Panc1 (cell line): ENCODE data around the gene HES3. TPM values are rescaled to one million over a fixed set of nuclear protein-coding genes. Genes with fewer than 3 reads are reported as not detected.

Source experiments
- ATAC-seq: fragments of 200-7000 bp; cut with Tn5 transposase; 2 replicates; pipeline ENCODE4 v1.9.1; 2020; ENCODE audit warnings: mild to moderate bottlenecking, moderate library complexity
- BruUV-seq: library from RNA; stranded (reverse); fragments of 400-500 nt; replicated peaks from 2 replicates; lab custom pipeline; 2021; lab: Mats Ljungman, UMichigan
- CTCF ChIA-PET: fragments of 300-600 bp; sonication (Branson Sonifier 250); formaldehyde crosslinking; loops from one replicate; lab custom pipeline; 2022; ENCODE audit warnings: antibody characterized with exemption; lab: Charles Lee
- POLR2A ChIA-PET: fragments of 300-600 bp; sonication (Branson Sonifier 250); formaldehyde crosslinking; loops from one replicate; lab custom pipeline; 2022; ENCODE audit warnings: antibody characterized with exemption; lab: Charles Lee
- DNase-seq: peaks from one replicate; pipeline ENCODE4 v3.0.0-alpha.2; 2010; ENCODE audit warnings: low read depth, low spot score
- H3K27ac ChIP-seq: 2 replicates; pipeline ENCODE4 v1.5.1; 2011; ENCODE audit warnings: mild to moderate bottlenecking, low read length, inconsistent platforms
- H3K27me3 ChIP-seq: fragments of 200-500 bp; sonication (Bioruptor generic); 2 replicates; pipeline ENCODE4 v1.6.0; 2014; ENCODE audit warnings: low read length, inconsistent platforms; ENCODE audit not compliant: control insufficient read depth, insufficient read depth
- H3K36me3 ChIP-seq: fragments of 200-500 bp; sonication (Bioruptor generic); 2 replicates; pipeline ENCODE4 v1.5.1; 2014; ENCODE audit warnings: inconsistent platforms, mild to moderate bottlenecking, low read length, moderate library complexity; ENCODE audit not compliant: control insufficient read depth, insufficient read depth
- H3K4me1 ChIP-seq: 2 replicates; pipeline ENCODE4 v1.5.1; 2011; ENCODE audit warnings: inconsistent platforms, mild to moderate bottlenecking, low read length, moderate library complexity; ENCODE audit not compliant: control insufficient read depth, insufficient read depth
- H3K4me3 ChIP-seq, 2 experiments: 2 replicates each; pipeline ENCODE4 v1.5.1; 2011 to 2012; ENCODE audit warnings: low read depth in 2 of 2, low read length in 2 of 2, mild to moderate bottlenecking in 2 of 2, inconsistent platforms in 1 of 2, moderate library complexity in 1 of 2
- H3K9me3 ChIP-seq: fragments of 200-500 bp; sonication (Bioruptor generic); 2 replicates; pipeline ENCODE4 v1.5.1; 2014; ENCODE audit warnings: low read depth, mild to moderate bottlenecking, inconsistent platforms, low read length, moderate library complexity; ENCODE audit not compliant: control insufficient read depth, insufficient read depth
- CTCF ChIP-seq: fragments of 450-650 bp; IDR thresholded peaks from 2 replicates; pipeline ENCODE4 v1.5.1; 2017; ENCODE audit warnings: mild to moderate bottlenecking
- POLR2AphosphoS5 ChIP-seq: IDR thresholded peaks from 2 replicates; pipeline ENCODE4 v1.6.1; 2012; ENCODE audit warnings: mild to moderate bottlenecking, low read depth, low read length, moderate library complexity
- REST ChIP-seq, 2 experiments: IDR thresholded peaks; 2 replicates each; pipeline ENCODE4 v1.6.1; 2011 to 2012; ENCODE audit warnings: low read depth in 2 of 2, control low read depth in 1 of 2, low read length in 1 of 2, mild to moderate bottlenecking in 1 of 2, moderate library complexity in 1 of 2; ENCODE audit not compliant: insufficient read depth in 1 of 2
- SIN3A ChIP-seq: IDR thresholded peaks from 2 replicates; pipeline ENCODE4 v1.6.1; 2012; ENCODE audit warnings: low read depth, mild to moderate bottlenecking, low read length, moderate library complexity, borderline replicate concordance; ENCODE audit not compliant: insufficient read depth
- TCF7L2 ChIP-seq: IDR thresholded peaks from 2 replicates; pipeline ENCODE4 v1.6.1; 2011; ENCODE audit warnings: mild to moderate bottlenecking, low read depth, low read length, inconsistent platforms
- in situ Hi-C: cut with HindIII; loops from 2 replicates; pipeline ENCODE4 v1.10.0; 2016; ENCODE audit warnings: low sequenced_read_pairs, low pct_unique_long_range_greater_than_20kb
- intact Hi-C: fragments of 100-400 bp; cut with micrococcal nuclease; formaldehyde crosslinking; loops from one replicate; pipeline ENCODE4 v1.10.0; 2022; ENCODE audit not compliant: unreplicated experiment
- total RNA-seq: library from RNA; stranded (reverse); gene quantifications from one replicate; pipeline ENCODE4 v1.2.1, GENCODE V29; 2021; ENCODE audit not compliant: unreplicated experiment

HES3 gene
- total RNA-seq, 1 experiment from 2014 or later, result not detected

- BruUV-seq, result no TSS peak
- ChIA-PET POLR2A (no interaction called here), CTCF (no interaction called here)
- no peaks in the 10 kb centered on the region for H3K4me1 ChIP-seq
- in situ Hi-C loops, result no loop called here
- peak; percentile 7; the same call in 1 of the 2 replicates for ATAC-seq
- H3K27ac ChIP-seq, result no peak overlapping the region
- H3K9me3 ChIP-seq, result no peaks in the 10 kb centered on the region
- H3K27me3 ChIP-seq, result no peaks in the 10 kb centered on the region
- no peak for DNase-seq
- TF ChIP-seq TCF7L2, result no peak
- TF ChIP-seq REST (IDR thresholded peaks at IDR 0.05; ENCODE audit: insufficient read depth in 1 of 2, low read depth in 2 of 2, low read length in 1 of 2), result no peak
- TF ChIP-seq CTCF, result no peak
- no peak for TF ChIP-seq POLR2AphosphoS5
- no peak for TF ChIP-seq SIN3A
- no peak overlapping the region for H3K4me3 ChIP-seq
- intact Hi-C loops, result no loop called here
- H3K36me3 ChIP-seq, result no peaks in the 10 kb centered on the region
These were observed 28.5 kb downstream of the HES3 start for GRCh38 chr1:6272452-6272851.

GRCh38 chr1:6272868-6273267, 28.9 kb downstream of the HES3 start:
- CTCF ChIA-PET, result no interaction called here
- H3K27ac ChIP-seq, result no peak overlapping the region

More at GRCh38 chr1:6272868-6273267, 28.9 kb downstream of the HES3 start:
- in situ Hi-C loops, result no loop called here
- Histone ChIP-seq H3K36me3 (no peaks in the 10 kb centered on the region), H3K27me3 (no peaks in the 10 kb centered on the region), H3K9me3 (no peaks in the 10 kb centered on the region), H3K4me3 (no peak overlapping the region), H3K4me1 (no peaks in the 10 kb centered on the region)
- ATAC-seq, result peak; percentile 17; the same call in 1 of the 2 replicates
- no TSS peak for BruUV-seq
- TF ChIP-seq REST (IDR thresholded peaks at IDR 0.05; ENCODE audit: insufficient read depth in 1 of 2, low read depth in 2 of 2, low read length in 1 of 2) (no peak), POLR2AphosphoS5 (no peak), SIN3A (no peak), CTCF (no peak), TCF7L2 (no peak)
- intact Hi-C loops, result no loop called here
- POLR2A ChIA-PET, result no interaction called here
- DNase-seq, result no peak
